K562 (cell line): Measurements from ENCODE around the gene ATXN2L. TPM values are rescaled to one million over a fixed set of nuclear protein-coding genes. Genes with fewer than 3 reads are reported as not detected.
A peak's percentile ranks its signal among the peaks of the same experiment; 100 is the strongest.

Source experiments
- BDP1 ChIP-seq: IDR thresholded peaks from 3 replicates; pipeline ENCODE4 v1.6.1; 2011; ENCODE audit not compliant: insufficient read length, insufficient read depth
- FOSL1 ChIP-seq: fragments of 200-800 bp; sonication (Bioruptor generic); conservative IDR thresholded peaks from 2 replicates; pipeline ENCODE4 v1.6.1; 2016; ENCODE audit warnings: missing genetic modification characterization, missing compliant biosample characterization
- FOXA1 ChIP-seq: fragments of 450-650 bp; IDR thresholded peaks from 2 replicates; pipeline ENCODE4 v1.6.1; 2016; ENCODE audit warnings: mild to moderate bottlenecking, borderline replicate concordance
- FUS ChIP-seq: fragments of 200-400 bp; formaldehyde crosslinking; optimal IDR thresholded peaks from 2 replicates; pipeline ENCODE3; 2017; ENCODE audit warnings: low read depth, low read length
- KAT7 ChIP-seq: sonication (generic); formaldehyde crosslinking; IDR thresholded peaks from 2 replicates; pipeline ENCODE4 v1.8.0; 2022; ENCODE audit warnings: missing genetic modification reagents, mild to moderate bottlenecking, borderline replicate concordance
- KDM5B ChIP-seq: fragments of 200-600 bp; sonication (generic); IDR thresholded peaks from 2 replicates; pipeline ENCODE4 v1.6.1; 2012; ENCODE audit warnings: low read depth, mild to moderate bottlenecking, moderate library complexity, low read length, control low read depth, inconsistent platforms; ENCODE audit not compliant: insufficient replicate concordance
- MXI1 ChIP-seq: IDR thresholded peaks from 2 replicates; pipeline ENCODE4 v1.6.1; 2011; ENCODE audit warnings: low read depth, mild to moderate bottlenecking, improper control_type of control experiment, low read length
- NBN ChIP-seq: fragments of 450-650 bp; IDR thresholded peaks from 2 replicates; pipeline ENCODE4 v1.6.1; 2016; ENCODE audit warnings: low read depth, mild to moderate bottlenecking
- POLR2AphosphoS5 ChIP-seq: IDR thresholded peaks from 2 replicates; pipeline ENCODE4 v1.6.1; 2011; ENCODE audit warnings: mild to moderate bottlenecking, low read depth, low read length, moderate library complexity; ENCODE audit not compliant: control insufficient read depth, insufficient read depth
- PPARD ChIP-seq: fragments of 250-450 bp; sonication (Bioruptor Pico); IDR thresholded peaks from 2 replicates; pipeline ENCODE4 v1.8.0; 2022; ENCODE audit warnings: inconsistent platforms, mild to moderate bottlenecking, moderate library complexity
- RAD21 ChIP-seq, 2 experiments: fragments of 250-450 bp in 1 of 2; fragments of 450-650 bp in 1 of 2; sonication (Bioruptor Pico) in 1 of 2; formaldehyde crosslinking in 1 of 2; IDR thresholded peaks in 1 of 2; conservative IDR thresholded peaks in 1 of 2; 2 replicates each; pipeline versions ENCODE4 v1.4.0 to v1.8.0; 2020 to 2022; ENCODE audit warnings: mild to moderate bottlenecking in 2 of 2, moderate library complexity in 1 of 2
- RBM22 ChIP-seq: fragments of 200-400 bp; formaldehyde crosslinking; IDR thresholded peaks from 2 replicates; pipeline ENCODE4 v1.6.1; 2018; ENCODE audit warnings: low read length, low read depth; ENCODE audit not compliant: poor library complexity, severe bottlenecking
- TBL1XR1 ChIP-seq, 2 experiments: IDR thresholded peaks; 2 replicates each; pipeline ENCODE4 v1.6.1; 2012; ENCODE audit warnings: improper control_type of control experiment in 2 of 2, low read length in 2 of 2, mild to moderate bottlenecking in 1 of 2
- WHSC1 ChIP-seq: IDR thresholded peaks from one replicate; pipeline ENCODE4 v1.6.1; 2012; ENCODE audit warnings: low read length, control low read depth, inconsistent platforms
- YBX1 ChIP-seq: fragments of 450-650 bp; IDR thresholded peaks from 2 replicates; pipeline ENCODE4 v1.7.1; 2016; ENCODE audit warnings: mild to moderate bottlenecking
- ZNF324 ChIP-seq: fragments of 250-450 bp; sonication (Bioruptor Pico); IDR thresholded peaks from 2 replicates; pipeline ENCODE4 v1.4.0; 2020; ENCODE audit warnings: mild to moderate bottlenecking
- ZNF764 ChIP-seq: fragments of 250-450 bp; sonication (Bioruptor Pico); IDR thresholded peaks from 2 replicates; pipeline ENCODE4 v1.4.0; 2020; ENCODE audit warnings: low read depth, mild to moderate bottlenecking, moderate library complexity
- polyA plus RNA-seq, 8 experiments: library from polyadenylated mRNA; depleted of rRNA in 4 of 8; stranded (reverse) in 5 of 8; unstranded in 3 of 8; fragments of >200 nt; fragmentation: Nextera tagmentation in 2 of 8; fragmentation: Illumina TruSeq in 1 of 8; extraction: Ambion mirVana in 2 of 8; extraction: Trizol in 1 of 8; gene quantifications; 2 replicates each; pipeline versions ENCODE4 v1.2.1 to v1.2.3, GENCODE V29; 2011 to 2014; ENCODE audit warnings: inconsistent platforms in 1 of 8, missing spikeins in 1 of 8
- total RNA-seq, 7 experiments: library from RNA; depleted of rRNA in 6 of 7; stranded (reverse); fragments of >200 nt in 6 of 7; fragmentation: Illumina TruSeq in 2 of 7; extraction: Trizol in 2 of 7; gene quantifications; 2 replicates each; pipeline versions ENCODE4 v1.2.1 to v1.2.3, GENCODE V29; 2011 to 2021; ENCODE audit warnings: low replicate concordance in 1 of 7
- TF ChIP-seq, protein P1 (sequence below): fragments of 450-650 bp; IDR thresholded peaks from 2 replicates; pipeline ENCODE4 v1.6.1; 2018; ENCODE audit warnings: mild to moderate bottlenecking, low read depth; ENCODE audit not compliant: partially characterized antibody
- TF ChIP-seq, protein P2 (sequence below): fragments of 450-650 bp; IDR thresholded peaks from 2 replicates; pipeline ENCODE4 v1.6.1; 2016; ENCODE audit warnings: low read depth, mild to moderate bottlenecking, moderate library complexity
- TF ChIP-seq, protein P3 (sequence below): fragments of 250-450 bp; sonication (Bioruptor Pico); IDR thresholded peaks from 2 replicates; pipeline ENCODE4 v1.5.0; 2021; ENCODE audit warnings: mild to moderate bottlenecking, borderline replicate concordance
- TF ChIP-seq, protein P4 (sequence below): fragments of 250-450 bp; sonication (Bioruptor Pico); IDR thresholded peaks from 2 replicates; pipeline ENCODE4 v1.5.1; 2021; ENCODE audit warnings: mild to moderate bottlenecking

The ATXN2L gene
- total and polyA plus RNA-seq, 9 of the 15 experiments (the other 6 are each of a cell fraction or from before 2014, with no cell fraction given) = 3.8 to 280 (median 37.2) TPM

DNA sequence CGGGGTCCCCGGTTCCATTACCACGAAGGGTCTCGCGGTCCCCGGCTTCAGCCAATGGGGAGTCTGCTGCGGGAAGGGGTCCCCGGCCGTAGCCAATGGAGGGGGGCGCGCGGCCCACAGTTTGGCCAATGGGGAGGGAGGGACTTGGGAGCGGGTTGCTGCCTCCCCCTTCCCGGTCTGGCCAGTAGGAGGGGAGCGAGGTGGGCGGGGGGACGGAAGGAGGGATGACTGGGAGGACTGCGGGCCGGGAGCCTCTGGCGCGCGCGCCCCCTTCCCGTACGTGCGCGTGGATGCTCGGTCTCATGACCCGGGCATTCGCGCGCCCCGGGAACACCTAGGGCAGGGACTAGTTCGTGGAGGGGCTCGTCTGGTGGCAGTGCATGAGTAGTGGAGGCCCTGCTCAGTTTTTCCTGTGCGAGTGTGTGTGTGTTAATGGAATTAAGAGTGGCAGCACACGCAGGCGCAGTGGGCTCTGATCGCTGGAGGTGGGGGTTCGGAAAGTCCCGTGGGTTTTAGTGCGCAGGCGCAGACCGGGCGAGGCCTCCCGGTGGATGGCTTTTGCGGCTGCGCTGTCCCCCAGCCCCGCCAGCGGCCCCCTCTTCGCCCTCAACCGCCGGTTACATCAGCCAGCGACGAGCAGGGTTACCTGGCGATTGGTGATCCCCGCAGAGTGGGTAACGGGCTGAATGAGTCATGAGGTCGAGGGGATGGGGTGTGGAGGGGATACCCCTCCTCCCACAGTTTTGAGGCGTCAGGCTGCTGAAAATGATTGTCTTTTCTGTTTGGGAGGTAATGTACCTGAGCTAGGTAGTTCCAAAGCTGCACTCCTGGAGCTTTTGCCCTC, 1.3 kb downstream of the ATXN2L start (continued):
- TF ChIP-seq RBM22 (peak; percentile 88), ZNF764 (CRISPR knock-in tag) (no peak), KDM5B (peak; percentile 52), WHSC1 (no peak), YBX1 (no peak), FUS (no peak), RAD21 (CRISPR knock-in tag; conservative IDR thresholded peaks at IDR 0.05 in 1 of 2, IDR thresholded peaks at IDR 0.05 in 1 of 2) (no peak; a peak in 1 of 4 replicates), FOXA1 (no peak), MXI1 (no peak), BDP1 (no peak), POLR2AphosphoS5 (peak; percentile 48), TBL1XR1 (IDR thresholded peaks at IDR 0.05; ENCODE audit: low read length in 2 of 2) (peak in 1 of 2 experiments; percentile 17; a peak in 1 of 4 replicates), ZNF324 (no peak), NBN (no peak), KAT7 (CRISPR knock-in tag) (0 out of 2 replicates have a peak, but pooled peaks have one; percentile 25), FOSL1 (tag) (peak; percentile 79), PPARD (no peak)
- TF ChIP-seq, protein P1, sequence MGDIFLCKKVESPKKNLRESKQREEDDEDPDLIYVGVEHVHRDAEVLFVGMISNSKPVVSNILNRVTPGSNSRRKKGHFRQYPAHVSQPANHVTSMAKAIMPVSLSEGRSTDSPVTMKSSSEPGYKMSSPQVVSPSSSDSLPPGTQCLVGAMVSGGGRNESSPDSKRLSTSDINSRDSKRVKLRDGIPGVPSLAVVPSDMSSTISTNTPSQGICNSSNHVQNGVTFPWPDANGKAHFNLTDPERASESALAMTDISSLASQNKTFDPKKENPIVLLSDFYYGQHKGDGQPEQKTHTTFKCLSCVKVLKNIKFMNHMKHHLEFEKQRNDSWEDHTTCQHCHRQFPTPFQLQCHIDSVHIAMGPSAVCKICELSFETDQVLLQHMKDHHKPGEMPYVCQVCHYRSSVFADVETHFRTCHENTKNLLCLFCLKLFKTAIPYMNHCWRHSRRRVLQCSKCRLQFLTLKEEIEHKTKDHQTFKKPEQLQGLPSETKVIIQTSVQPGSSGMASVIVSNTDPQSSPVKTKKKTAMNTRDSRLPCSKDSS = no peak
- TF ChIP-seq, protein P2, sequence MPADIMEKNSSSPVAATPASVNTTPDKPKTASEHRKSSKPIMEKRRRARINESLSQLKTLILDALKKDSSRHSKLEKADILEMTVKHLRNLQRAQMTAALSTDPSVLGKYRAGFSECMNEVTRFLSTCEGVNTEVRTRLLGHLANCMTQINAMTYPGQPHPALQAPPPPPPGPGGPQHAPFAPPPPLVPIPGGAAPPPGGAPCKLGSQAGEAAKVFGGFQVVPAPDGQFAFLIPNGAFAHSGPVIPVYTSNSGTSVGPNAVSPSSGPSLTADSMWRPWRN = no peak; the same call in 1 of the 2 replicates
- TF ChIP-seq, protein P3, sequence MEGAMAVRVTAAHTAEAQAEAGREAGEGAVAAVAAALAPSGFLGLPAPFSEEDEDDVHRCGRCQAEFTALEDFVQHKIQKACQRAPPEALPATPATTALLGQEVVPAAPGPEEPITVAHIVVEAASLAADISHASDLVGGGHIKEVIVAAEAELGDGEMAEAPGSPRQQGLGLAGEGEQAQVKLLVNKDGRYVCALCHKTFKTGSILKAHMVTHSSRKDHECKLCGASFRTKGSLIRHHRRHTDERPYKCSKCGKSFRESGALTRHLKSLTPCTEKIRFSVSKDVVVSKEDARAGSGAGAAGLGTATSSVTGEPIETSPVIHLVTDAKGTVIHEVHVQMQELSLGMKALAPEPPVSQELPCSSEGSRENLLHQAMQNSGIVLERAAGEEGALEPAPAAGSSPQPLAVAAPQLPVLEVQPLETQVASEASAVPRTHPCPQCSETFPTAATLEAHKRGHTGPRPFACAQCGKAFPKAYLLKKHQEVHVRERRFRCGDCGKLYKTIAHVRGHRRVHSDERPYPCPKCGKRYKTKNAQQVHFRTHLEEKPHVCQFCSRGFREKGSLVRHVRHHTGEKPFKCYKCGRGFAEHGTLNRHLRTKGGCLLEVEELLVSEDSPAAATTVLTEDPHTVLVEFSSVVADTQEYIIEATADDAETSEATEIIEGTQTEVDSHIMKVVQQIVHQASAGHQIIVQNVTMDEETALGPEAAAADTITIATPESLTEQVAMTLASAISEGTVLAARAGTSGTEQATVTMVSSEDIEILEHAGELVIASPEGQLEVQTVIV (CRISPR knock-in tag) = no peak
- TF ChIP-seq, protein P4, sequence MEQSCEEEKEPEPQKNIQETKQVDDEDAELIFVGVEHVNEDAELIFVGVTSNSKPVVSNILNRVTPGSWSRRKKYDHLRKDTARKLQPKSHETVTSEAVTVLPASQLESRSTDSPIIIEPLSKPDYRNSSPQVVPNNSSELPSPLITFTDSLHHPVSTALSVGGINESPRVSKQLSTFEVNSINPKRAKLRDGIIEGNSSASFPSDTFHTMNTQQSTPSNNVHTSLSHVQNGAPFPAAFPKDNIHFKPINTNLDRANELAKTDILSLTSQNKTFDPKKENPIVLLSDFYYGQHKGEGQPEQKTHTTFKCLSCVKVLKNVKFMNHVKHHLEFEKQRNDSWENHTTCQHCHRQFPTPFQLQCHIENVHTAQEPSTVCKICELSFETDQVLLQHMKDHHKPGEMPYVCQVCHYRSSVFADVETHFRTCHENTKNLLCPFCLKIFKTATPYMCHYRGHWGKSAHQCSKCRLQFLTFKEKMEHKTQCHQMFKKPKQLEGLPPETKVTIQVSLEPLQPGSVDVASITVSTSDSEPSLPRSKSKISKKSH = no peak
